GM12878 (cell line): Measurements from ENCODE around the gene OR13H1. TPM values are rescaled to one million over a fixed set of nuclear protein-coding genes. Genes with fewer than 3 reads are reported as not detected.
"Not testable (repeated sequence)": the region's sequence is repeated elsewhere in the genome, so short reads cannot be mapped to it uniquely, and the experiment has no call there.

ENCODE experiments used
- ATAC-seq: fragments of 200-7000 bp; cut with Tn5 transposase; 3 replicates; pipeline ENCODE4 v1.9.1; 2020; ENCODE audit warnings: mild to moderate bottlenecking, moderate library complexity
- BruUV-seq: library from RNA; stranded (reverse); fragments of 400-500 nt; replicated peaks from 2 replicates; lab custom pipeline; 2021; lab: Mats Ljungman, UMichigan
- CTCF ChIA-PET: fragments of 300-600 bp; sonication (Branson Sonifier 250); formaldehyde crosslinking; extraction: SDS; loops from one replicate; lab custom pipeline; 2021; ENCODE audit warnings: inconsistent platforms; lab: Yijun Ruan, JAX
- POLR2A ChIA-PET: fragments of 350-600 bp; formaldehyde crosslinking; extraction: SDS; loops from one replicate; lab custom pipeline; 2021; ENCODE audit warnings: inconsistent platforms; lab: Charles Lee
- RAD21 ChIA-PET: fragments of 300-600 bp; sonication (Branson Sonifier 250); formaldehyde crosslinking; loops from one replicate; lab custom pipeline; 2023; ENCODE audit warnings: antibody characterized with exemption; ENCODE audit not compliant: unreplicated experiment; lab: Charles Lee
- SMC1A ChIA-PET: fragments of 300-600 bp; sonication (Branson Sonifier 250); formaldehyde crosslinking; loops from one replicate; lab custom pipeline; 2023; ENCODE audit not compliant: unreplicated experiment, uncharacterized antibody; lab: Charles Lee
- DNase-seq: peaks from one replicate; pipeline ENCODE4 v3.0.0-alpha.2; 2011; ENCODE audit warnings: low read depth, low spot score
- FAIRE-seq: peaks from 3 replicates; lab custom pipeline; 2011; peaks lifted over from hg19 to GRCh38; lab: Jason Lieb, UNC
- H2AFZ ChIP-seq: 2 replicates; pipeline ENCODE4 v1.6.0; 2011; ENCODE audit warnings: low read depth, low read length, control low read depth; ENCODE audit not compliant: control insufficient read depth
- H3K27ac ChIP-seq: 2 replicates; pipeline ENCODE4 v1.5.1; 2011; ENCODE audit warnings: control low read depth; ENCODE audit not compliant: control insufficient read depth, insufficient read depth
- H3K27me3 ChIP-seq, 2 experiments: replicated peaks in 1 of 2; 2 replicates each; pipeline versions ENCODE4 v1.6.0 to v1.6.1; 2011; ENCODE audit warnings: low read length in 1 of 2; ENCODE audit not compliant: control insufficient read depth in 2 of 2, insufficient read depth in 2 of 2
- H3K36me3 ChIP-seq, 2 experiments: 2 replicates each; pipeline ENCODE4 v1.5.1; 2011; ENCODE audit warnings: low read length in 1 of 2; ENCODE audit not compliant: control insufficient read depth in 2 of 2, insufficient read depth in 2 of 2
- H3K4me1 ChIP-seq: 2 replicates; pipeline ENCODE4 v1.6.1; 2011; ENCODE audit warnings: mild to moderate bottlenecking, low read length, moderate library complexity, mixed read lengths; ENCODE audit not compliant: control insufficient read depth, insufficient read depth
- H3K4me2 ChIP-seq: 2 replicates; pipeline ENCODE4 v1.6.0; 2011; ENCODE audit warnings: control low read depth; ENCODE audit not compliant: control insufficient read depth, insufficient read depth
- H3K4me3 ChIP-seq: fragments of 200-600 bp; sonication (generic); 2 replicates; pipeline ENCODE4 v1.5.1; 2016
- H3K79me2 ChIP-seq: 2 replicates; pipeline ENCODE4 v1.6.0; 2011; ENCODE audit warnings: low read length; ENCODE audit not compliant: control insufficient read depth, insufficient read depth
- H3K9ac ChIP-seq: 2 replicates; pipeline ENCODE4 v1.8.0; 2011; ENCODE audit warnings: low read length, control low read depth, mixed read lengths; ENCODE audit not compliant: control insufficient read depth, insufficient read depth
- H3K9me3 ChIP-seq: replicated peaks from 3 replicates; pipeline ENCODE4 v1.5.1; 2011; ENCODE audit warnings: mild to moderate bottlenecking, low read length; ENCODE audit not compliant: control insufficient read depth, insufficient read depth
- H4K20me1 ChIP-seq: 2 replicates; pipeline ENCODE4 v1.6.0; 2011; ENCODE audit not compliant: control insufficient read depth, insufficient read depth
- BHLHE40 ChIP-seq, 2 experiments: fragments of 450-650 bp in 1 of 2; IDR thresholded peaks; 2 replicates each; pipeline ENCODE4 v1.6.1; 2011 to 2017; ENCODE audit warnings: low read depth in 2 of 2, borderline replicate concordance in 1 of 2, improper control_type of control experiment in 1 of 2, low read length in 1 of 2, mild to moderate bottlenecking in 1 of 2
- CBX3 ChIP-seq: fragments of 200-600 bp; sonication (generic); IDR thresholded peaks from 2 replicates; pipeline ENCODE4 v1.6.1; 2016; ENCODE audit warnings: low read depth, borderline replicate concordance
- FOXM1 ChIP-seq: IDR thresholded peaks from 2 replicates; pipeline ENCODE4 v1.6.1; 2012; ENCODE audit warnings: low read depth, mild to moderate bottlenecking, inconsistent platforms, low read length, moderate library complexity
- JUNB ChIP-seq: IDR thresholded peaks from 2 replicates; pipeline ENCODE4 v1.6.1; 2016; ENCODE audit warnings: antibody characterized with exemption, mild to moderate bottlenecking
- RB1 ChIP-seq: fragments of 450-650 bp; formaldehyde crosslinking; IDR thresholded peaks from 2 replicates; pipeline ENCODE4 v1.6.1; 2017; ENCODE audit warnings: mild to moderate bottlenecking, borderline replicate concordance
- SRF ChIP-seq, 2 experiments: IDR thresholded peaks; 2 replicates each; pipeline ENCODE4 v1.6.1; 2011; ENCODE audit warnings: low read depth in 2 of 2, low read length in 2 of 2, mild to moderate bottlenecking in 1 of 2, moderate library complexity in 1 of 2
- WRNIP1 ChIP-seq: IDR thresholded peaks from 2 replicates; pipeline ENCODE4 v1.6.1; 2011; ENCODE audit warnings: low read depth, low read length, improper control_type of control experiment, borderline replicate concordance
- WGBS: methylation state at CpG from one replicate; pipeline ENCODE4 v1.1.6; 2016; ENCODE audit warnings: low lambda C conversion rate; ENCODE audit not compliant: insufficient replicate concordance, insufficient coverage; ENCODE audit errors: missing lambda C conversion rate; 5-methylcytosine and 5-hydroxymethylcytosine counted together
- in situ Hi-C: fragments of 300-500 bp; cut with MboI; formaldehyde crosslinking; loops from 9 replicates; pipeline ENCODE4 v1.14.3; 2018; ENCODE audit warnings: mixed read lengths
- intact Hi-C: fragments of 100-400 bp; cut with micrococcal nuclease; formaldehyde crosslinking; loops from one replicate; pipeline ENCODE4 v1.14.2; 2022; ENCODE audit not compliant: unreplicated experiment
- polyA plus RNA-seq, 11 experiments: library from polyadenylated mRNA; depleted of rRNA in 4 of 11; unstranded in 6 of 11; stranded (reverse) in 5 of 11; fragments of >200 nt; fragmentation: Nextera tagmentation in 4 of 11; fragmentation: Illumina TruSeq in 1 of 11; extraction: Ambion mirVana in 4 of 11; extraction: Trizol in 1 of 11; gene quantifications; 1 replicate in 1 of 11; 2 replicates in 10 of 11; pipeline versions ENCODE4 v1.2.1 to v1.2.3, GENCODE V29; 2011 to 2016; ENCODE audit warnings: inconsistent platforms in 2 of 11, missing spikeins in 2 of 11, low read depth in 1 of 11
- total RNA-seq, 4 experiments: library from RNA; depleted of rRNA in 3 of 4; stranded (reverse); fragments of >200 nt in 3 of 4; fragmentation: Illumina TruSeq in 1 of 4; extraction: Trizol in 1 of 4; gene quantifications; 2 replicates each; pipeline versions ENCODE4 v1.2.1 to v1.2.3, GENCODE V29; 2013 to 2021

OR13H1 gene
- total and polyA plus RNA-seq, 10 of the 15 experiments (the other 5 are each of a cell fraction or from before 2014, with no cell fraction given), result not detected

DNA sequence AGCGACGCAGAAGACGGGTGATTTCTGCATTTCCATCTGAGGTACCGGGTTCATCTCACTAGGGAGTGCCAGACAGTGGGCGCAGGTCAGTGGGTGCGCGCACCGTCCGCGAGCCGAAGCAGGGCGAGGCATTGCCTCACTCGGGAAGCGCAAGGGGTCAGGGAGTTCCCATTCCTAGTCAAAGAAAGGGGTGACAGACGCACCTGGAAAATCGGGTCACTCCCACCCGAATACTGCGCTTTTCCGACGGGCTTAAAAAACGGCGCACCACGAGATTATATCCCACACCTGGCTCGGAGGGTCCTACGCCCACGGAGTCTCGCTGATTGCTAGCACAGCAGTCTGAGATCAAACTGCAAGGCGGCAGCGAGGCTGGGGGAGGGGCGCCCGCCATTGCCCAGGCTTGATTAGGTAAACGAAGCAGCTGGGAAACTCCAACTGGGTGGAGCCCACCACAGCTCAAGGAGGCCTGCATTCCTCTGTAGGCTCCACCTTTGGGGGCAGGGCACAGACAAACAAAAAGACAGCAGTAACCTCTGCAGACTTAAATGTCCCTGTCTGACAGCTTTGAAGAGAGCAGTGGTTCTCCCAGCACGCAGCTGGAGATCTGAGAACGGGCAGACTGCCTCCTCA lies 35.0 kb downstream of the OR13H1 start:
- BruUV-seq, H3K4me3 ChIP-seq, intact Hi-C loops, H4K20me1 ChIP-seq, H2AFZ ChIP-seq, FAIRE-seq, H3K4me1 ChIP-seq, H3K79me2 ChIP-seq, H3K9me3 ChIP-seq, H3K27me3 ChIP-seq, DNase-seq, ATAC-seq, H3K27ac ChIP-seq, CTCF ChIA-PET, H3K4me2 ChIP-seq, RAD21 ChIA-PET, POLR2A ChIA-PET, SMC1A ChIA-PET, H3K9ac ChIP-seq, H3K36me3 ChIP-seq, in situ Hi-C loops: not testable (repeated sequence)
- 68% methylated on average over 22 of the region's 34 CpGs for WGBS

DNA sequence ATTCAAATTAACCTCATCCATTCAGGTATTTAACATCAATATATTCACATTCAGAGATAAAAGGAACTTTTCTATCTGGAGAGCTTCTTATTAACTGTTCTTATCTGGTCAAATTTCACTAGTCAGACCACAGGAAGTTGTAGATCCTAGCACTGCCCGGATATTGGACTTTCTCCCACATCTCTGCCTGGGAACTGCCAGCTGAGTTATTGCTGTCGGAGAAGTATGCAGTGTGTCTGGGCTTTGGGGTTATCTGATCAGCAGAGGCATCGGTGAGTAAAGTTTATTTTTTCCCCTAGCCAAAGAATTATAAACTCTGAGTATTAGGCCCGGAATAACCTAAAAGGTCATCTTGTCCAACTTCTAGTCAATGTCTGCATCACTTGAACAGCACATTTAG lies 45.1 kb downstream of the OR13H1 start:
- H3K4me3 ChIP-seq, result no peak overlapping the region
- no peak overlapping the region for H2AFZ ChIP-seq
- H3K27me3 ChIP-seq, result no peaks in the 10 kb centered on the region
- intact Hi-C loops (no loop called here), in situ Hi-C loops (no loop called here)
- no peak for DNase-seq
- H3K27ac ChIP-seq, result no peak overlapping the region
- H4K20me1 ChIP-seq, result no peaks in the 10 kb centered on the region
- no peaks in the 10 kb centered on the region for H3K9me3 ChIP-seq
- H3K36me3 ChIP-seq, result no peaks in the 10 kb centered on the region
- H3K4me2 ChIP-seq, result no peak overlapping the region
- FAIRE-seq, result no peak
- H3K79me2 ChIP-seq, result no peaks in the 10 kb centered on the region
- no peak overlapping the region for H3K9ac ChIP-seq
- WGBS, result 12% methylated on average over 4 of the region's 4 CpGs
- CTCF ChIA-PET, result no interaction called here
- no peaks in the 10 kb centered on the region for H3K4me1 ChIP-seq
- TF ChIP-seq FOXM1 (no peak), RB1 (no peak), SRF (IDR thresholded peaks at IDR 0.05; ENCODE audit: low read depth in 2 of 2, low read length in 2 of 2) (no peak), WRNIP1 (no peak), BHLHE40 (IDR thresholded peaks at IDR 0.05; ENCODE audit: borderline replicate concordance in 1 of 2, low read depth in 2 of 2, low read length in 1 of 2) (no peak), CBX3 (no peak), JUNB (no peak)
- POLR2A ChIA-PET, result no interaction called here
- SMC1A ChIA-PET, result no interaction called here
- RAD21 ChIA-PET, result no interaction called here
- no TSS peak for BruUV-seq
- ATAC-seq, result no peak
